Omental fat pad (tissue), 4 donors: ENCODE measurements around the gene FEZ2. TPM values are rescaled to one million over a fixed set of nuclear protein-coding genes. Genes with fewer than 3 reads are reported as not detected.

Source experiments
- ATAC-seq: fragments of 150-250 bp; one replicate; pipeline ENCODE4 v1.9.1; 2016; ENCODE audit warnings: mild to moderate bottlenecking, moderate library complexity; ENCODE audit not compliant: low FRiP score
- DNase-seq: peaks from one replicate; pipeline ENCODE4 v3.0.0-alpha.2; 2019; ENCODE audit warnings: low spot score
- total RNA-seq, 4 donors: library from RNA; depleted of rRNA; stranded (reverse); fragments of >200 nt; gene quantifications; one replicate each; pipeline ENCODE4 v1.1.0, GENCODE V29; 2016
- TF ChIP-seq, protein P1 (sequence below), 3 donors: fragments of 450-650 bp; IDR thresholded peaks; one replicate each; pipeline ENCODE4 v1.5.1; 2016 to 2017; ENCODE audit warnings: antibody characterized with exemption in 3 of 3, mild to moderate bottlenecking in 3 of 3, moderate library complexity in 2 of 3

Gene FEZ2
- total RNA-seq, 4 donors from 2014 or later, result 41.9 to 64.0 (median 55.9) TPM

DNA sequence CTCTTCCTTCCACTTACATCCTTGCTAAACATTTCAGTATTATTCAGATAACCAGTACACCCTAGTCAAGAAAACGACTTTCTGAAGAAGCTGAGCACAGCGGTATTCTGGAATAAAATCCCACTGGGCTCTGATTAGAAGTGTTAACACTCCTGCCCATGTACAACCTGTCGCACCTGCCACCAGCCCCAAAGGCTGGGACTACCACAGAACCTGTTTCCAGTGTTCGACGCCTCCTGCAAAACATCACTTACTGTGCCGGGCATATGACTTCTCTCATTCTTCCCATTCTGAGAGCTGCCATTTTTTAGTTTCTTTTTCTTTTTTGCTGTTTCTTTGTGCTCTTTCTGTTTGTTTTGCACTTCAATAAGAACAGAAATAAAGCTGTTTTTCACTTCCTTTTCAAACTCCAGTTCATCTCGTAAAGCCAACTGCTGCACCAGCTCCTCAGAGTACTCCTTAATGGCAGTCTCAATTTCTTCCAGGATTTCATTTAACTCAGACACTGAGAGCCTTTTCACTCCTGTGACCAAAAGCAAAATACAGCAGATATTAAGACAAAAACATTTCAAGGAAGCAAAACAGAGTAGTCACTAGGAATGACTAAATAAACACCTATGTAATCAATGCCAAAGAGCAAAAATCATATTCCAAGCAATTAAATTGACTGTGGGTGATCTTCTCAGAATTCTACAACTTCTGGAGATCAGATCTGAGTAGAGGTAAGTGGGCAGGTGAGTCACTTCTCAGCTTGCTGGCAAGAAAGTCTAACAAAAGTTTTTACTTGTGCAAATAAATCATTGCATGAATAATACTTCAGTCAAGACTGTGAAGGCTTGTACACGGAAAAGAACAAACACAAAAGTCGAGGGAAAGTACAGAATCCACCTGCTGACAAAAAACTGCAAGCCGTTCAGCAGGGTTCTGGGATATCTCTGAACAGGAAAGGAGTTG, 19.3 kb downstream of the FEZ2 start:
- TF ChIP-seq, protein P1, sequence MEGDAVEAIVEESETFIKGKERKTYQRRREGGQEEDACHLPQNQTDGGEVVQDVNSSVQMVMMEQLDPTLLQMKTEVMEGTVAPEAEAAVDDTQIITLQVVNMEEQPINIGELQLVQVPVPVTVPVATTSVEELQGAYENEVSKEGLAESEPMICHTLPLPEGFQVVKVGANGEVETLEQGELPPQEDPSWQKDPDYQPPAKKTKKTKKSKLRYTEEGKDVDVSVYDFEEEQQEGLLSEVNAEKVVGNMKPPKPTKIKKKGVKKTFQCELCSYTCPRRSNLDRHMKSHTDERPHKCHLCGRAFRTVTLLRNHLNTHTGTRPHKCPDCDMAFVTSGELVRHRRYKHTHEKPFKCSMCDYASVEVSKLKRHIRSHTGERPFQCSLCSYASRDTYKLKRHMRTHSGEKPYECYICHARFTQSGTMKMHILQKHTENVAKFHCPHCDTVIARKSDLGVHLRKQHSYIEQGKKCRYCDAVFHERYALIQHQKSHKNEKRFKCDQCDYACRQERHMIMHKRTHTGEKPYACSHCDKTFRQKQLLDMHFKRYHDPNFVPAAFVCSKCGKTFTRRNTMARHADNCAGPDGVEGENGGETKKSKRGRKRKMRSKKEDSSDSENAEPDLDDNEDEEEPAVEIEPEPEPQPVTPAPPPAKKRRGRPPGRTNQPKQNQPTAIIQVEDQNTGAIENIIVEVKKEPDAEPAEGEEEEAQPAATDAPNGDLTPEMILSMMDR (IDR thresholded peaks at IDR 0.05), result no peak
- ATAC-seq (no peak), DNase-seq (no peak)

DNA sequence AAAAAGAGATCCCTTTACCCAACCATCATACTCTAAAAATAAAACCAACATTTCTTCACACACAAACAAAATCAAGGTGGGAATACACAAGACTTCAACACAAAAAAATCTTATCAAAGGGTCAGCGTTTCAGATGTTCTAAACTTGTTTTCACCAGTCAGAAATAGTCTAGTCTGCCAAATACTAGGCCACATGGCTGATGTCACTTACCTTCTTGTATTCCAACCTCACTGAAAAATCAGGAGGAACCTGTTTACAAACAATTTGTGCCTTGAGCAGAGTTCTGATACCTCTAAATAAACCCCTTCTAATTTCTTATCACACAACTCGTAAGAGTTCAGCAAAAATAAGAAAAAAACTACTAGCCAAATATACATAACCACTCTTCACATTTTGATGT, 20.1 kb downstream of the FEZ2 start:
- ATAC-seq, result no peak
- TF ChIP-seq, protein P1 (IDR thresholded peaks at IDR 0.05), result no peak

DNA sequence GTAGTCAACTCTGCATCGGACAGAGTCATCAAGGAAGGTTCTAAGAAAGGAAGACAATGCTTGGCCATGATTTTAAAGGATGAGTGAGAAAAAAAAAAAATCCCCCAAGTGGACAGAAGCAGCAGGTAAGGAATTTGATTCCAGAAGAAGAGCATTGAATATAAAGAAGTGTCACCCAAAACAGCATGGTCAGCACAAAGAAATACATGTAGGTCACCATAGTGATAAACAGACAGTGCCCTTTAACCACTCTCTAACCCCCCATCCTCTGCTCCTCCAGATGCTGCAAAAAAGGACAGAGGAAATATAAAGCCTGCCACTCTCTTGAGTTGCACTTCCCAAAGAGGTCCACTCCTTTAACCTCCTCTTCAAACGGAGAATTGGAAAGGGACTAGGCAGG, 23.4 kb downstream of the FEZ2 start:
- DNase-seq, result no peak

More for the DNA sequence above, 20.1 kb downstream of the FEZ2 start:
- no peak for DNase-seq

DNA sequence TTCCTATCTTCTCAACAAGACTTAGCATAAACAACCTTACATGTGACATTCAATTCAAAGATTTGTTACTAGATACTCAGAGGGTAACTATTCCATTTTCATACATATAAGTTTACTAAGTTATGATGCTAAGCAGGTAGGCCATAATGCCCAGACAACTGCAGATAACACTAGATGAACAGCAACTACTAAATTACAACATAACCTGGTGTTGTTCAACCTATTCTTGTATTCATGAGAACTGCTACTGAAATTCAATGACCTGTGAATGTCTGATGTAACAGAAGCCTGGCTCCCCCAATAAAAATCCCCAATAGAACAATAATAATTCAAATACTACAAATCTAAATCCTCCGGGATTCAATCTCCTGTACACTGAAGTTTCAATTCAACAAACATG, 24.8 kb downstream of the FEZ2 start:
- no peak for DNase-seq
- no peak for ATAC-seq
- TF ChIP-seq, protein P1 (IDR thresholded peaks at IDR 0.05), result no peak

More for the DNA sequence above, 23.4 kb downstream of the FEZ2 start:
- ATAC-seq, result no peak
- TF ChIP-seq, protein P1 (IDR thresholded peaks at IDR 0.05), result no peak

DNA sequence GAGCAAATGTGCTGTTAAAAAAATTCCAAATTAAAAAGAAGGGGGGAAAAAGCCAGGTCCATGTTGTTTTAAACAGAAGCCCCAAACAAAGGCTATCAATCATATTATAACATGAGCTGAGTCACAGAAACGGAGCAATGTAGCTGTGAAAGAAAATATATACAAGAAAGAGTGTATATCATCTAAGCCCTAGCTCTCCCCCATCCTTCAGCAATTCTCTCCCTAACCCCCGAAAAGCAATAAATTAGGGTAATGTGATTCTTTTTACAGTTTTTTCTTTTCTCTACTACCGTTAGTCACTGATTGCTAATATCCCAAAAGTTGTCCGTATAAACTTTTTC, 25.3 kb downstream of the FEZ2 start:
- no peak for ATAC-seq
- TF ChIP-seq, protein P1 (IDR thresholded peaks at IDR 0.05), result no peak

DNA sequence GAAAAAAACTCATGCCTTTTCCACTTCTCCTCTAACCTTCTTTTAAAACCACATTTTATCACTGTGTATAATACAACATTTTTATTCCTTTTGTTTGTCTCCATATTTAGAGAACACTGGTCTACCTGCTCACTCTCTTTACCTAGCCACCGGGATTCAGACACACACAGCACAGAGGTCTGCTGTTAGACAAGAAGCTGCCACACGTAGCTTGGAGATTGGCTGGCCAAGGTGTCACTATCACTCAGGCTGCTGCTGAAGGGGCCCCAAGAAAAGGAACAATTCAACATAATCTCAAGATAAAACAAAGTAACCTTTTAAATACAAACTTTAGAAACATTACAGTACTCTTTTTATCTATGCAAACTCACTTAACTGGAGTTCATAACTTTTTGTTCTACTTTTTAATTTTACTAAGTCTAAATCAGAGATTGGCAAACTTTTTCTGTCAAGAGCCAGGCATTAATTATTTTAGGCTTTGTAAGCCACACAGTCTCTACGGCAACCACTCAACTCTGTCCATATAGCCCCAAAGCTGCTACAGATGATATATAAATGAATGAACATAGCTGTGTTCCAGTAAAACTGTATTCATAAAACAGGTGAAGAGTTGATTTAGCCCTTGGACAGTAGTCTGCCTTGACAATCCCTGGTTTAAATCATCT, 25.8 kb downstream of the FEZ2 start:
- TF ChIP-seq, protein P1 (IDR thresholded peaks at IDR 0.05), result no peak
- DNase-seq, result no peak
- ATAC-seq, result no peak

More for the DNA sequence above, 25.3 kb downstream of the FEZ2 start:
- no peak for DNase-seq
